SK-MEL-5 (cell line): ENCODE data around the gene EPN1. TPM values are rescaled to one million over a fixed set of nuclear protein-coding genes. Genes with fewer than 3 reads are reported as not detected.
"Not testable (repeated sequence)": the region's sequence is repeated elsewhere in the genome, so short reads cannot be mapped to it uniquely, and the experiment has no call there.

Experiments used
- DNase-seq: peaks from one replicate; pipeline ENCODE4 v3.0.0-alpha.2; 2016; ENCODE audit warnings: low read depth, low spot score
- in situ Hi-C: cut with HindIII; loops from 2 replicates; pipeline ENCODE4 v1.10.0; 2016; ENCODE audit warnings: low sequenced_read_pairs, high pct_unique_total_duplicates, low pct_unique_long_range_greater_than_20kb
- small RNA-seq, 2 experiments: library from RNA; depleted of rRNA; stranded (forward); fragments of <200 nt; gene quantifications; one replicate each; pipeline ENCODE3, GENCODE V24; 2014
- total RNA-seq: library from RNA; depleted of rRNA; stranded (reverse); fragments of >200 nt; shearing (Covaris generic); gene quantifications from 2 replicates; pipeline ENCODE4 v1.2.3, GENCODE V29; 2014; rRNA removed

Gene EPN1
- total RNA-seq, 1 experiment from 2014 or later, result 25.3 TPM

- in situ Hi-C loops, result no loop called here
- DNase-seq, result no peak
These were observed 48.5 kb downstream of the EPN1 start for GRCh38 chr19:55723491-55723890.

- DNase-seq, in situ Hi-C loops: not testable (repeated sequence)
These were observed 55.4 kb downstream of the EPN1 start for GRCh38 chr19:55730378-55730777.

GRCh38 chr19:55738302-55738701 is 63.3 kb downstream of the EPN1 start, which contains the start of gene NLRP9:
Gene NLRP9, minus strand, starts transcription at chr19:55738402. Its CDS starts 28 bp downstream, at chr19:55738374.
- no peak for DNase-seq
- in situ Hi-C loops, result no loop called here

- in situ Hi-C loops, result no loop called here
- no peak for DNase-seq
These were observed 75.7 kb downstream of the EPN1 start for GRCh38 chr19:55750715-55751114.

- in situ Hi-C loops, result no loop called here
These were observed 78.4 kb downstream of the EPN1 start for GRCh38 chr19:55753401-55753800.

GRCh38 chr19:55756808-55757207 is 81.8 kb downstream of the EPN1 start:
- DNase-seq, in situ Hi-C loops: not testable (repeated sequence)

More at GRCh38 chr19:55753401-55753800, 78.4 kb downstream of the EPN1 start:
- DNase-seq, result no peak

GRCh38 chr19:55758797-55759196 is 83.8 kb downstream of the EPN1 start, which contains the start of gene RFPL4A:
Gene RFPL4A, plus strand, starts transcription at chr19:55759097. Its CDS starts 2,704 bp downstream, at chr19:55761801.
- in situ Hi-C loops, DNase-seq: not testable (repeated sequence)

Small RNA genes lying within 50 kb of the gene (small RNA-seq; reads per million reads assigned to genes)
- gene AC010525.2, result 0 reads per million in 2 experiments

Other genes starting within 250 kb of the EPN1 start
- not detected in 2 replicates for gene SHISA7, start 231.9 kb upstream of the EPN1 start, total RNA-seq
- 79.2 and 90.6 TPM in 2 replicates for gene ISOC2, start 213.6 kb upstream of the EPN1 start, total RNA-seq
- gene C19orf85, start 210.5 kb upstream of the EPN1 start, total RNA-seq, result not detected in 2 replicates
- 0.71 and 3.1 TPM in 2 replicates for gene ZNF628, start 198.6 kb upstream of the EPN1 start, total RNA-seq
- gene NAT14, start 190.0 kb upstream of the EPN1 start, total RNA-seq, result 11.8 TPM in 2 replicates
- gene SSC5D, start 186.8 kb upstream of the EPN1 start, total RNA-seq, result 0.05 TPM in 1 of 2 replicates, not detected in the other
- not detected in 2 replicates for gene SBK2, start 138.1 kb upstream of the EPN1 start, total RNA-seq
- not detected in 2 replicates for gene SBK3, start 129.7 kb upstream of the EPN1 start, total RNA-seq
- 2.4 and 3.8 TPM in 2 replicates for gene ZNF579, start 94.4 kb upstream of the EPN1 start, total RNA-seq
- gene FIZ1, start 75.7 kb upstream of the EPN1 start, total RNA-seq, result 1.9 and 5.3 TPM in 2 replicates
- 4.7 and 5.5 TPM in 2 replicates for gene ZNF524, start 74.9 kb upstream of the EPN1 start, total RNA-seq
- gene ZNF865, start 69.6 kb upstream of the EPN1 start, total RNA-seq, result 0.69 and 0.85 TPM in 2 replicates
- gene ZNF784, start 50.7 kb upstream of the EPN1 start, total RNA-seq, result 1.7 and 1.8 TPM in 2 replicates
- 2.8 and 4.0 TPM in 2 replicates for gene ZNF580, start 34.2 kb upstream of the EPN1 start, total RNA-seq
- 10.6 and 15.3 TPM in 2 replicates for gene ZNF581, start 31.6 kb upstream of the EPN1 start, total RNA-seq
- 8.3 and 10.1 TPM in 2 replicates for gene CCDC106, start 27.0 kb upstream of the EPN1 start, total RNA-seq
- gene U2AF2, start 20.2 kb upstream of the EPN1 start, total RNA-seq, result 131 and 139 TPM in 2 replicates
- not detected in 2 replicates for gene NLRP9, start 63.2 kb downstream of the EPN1 start, total RNA-seq
- not detected in 2 replicates for gene RFPL4A, start 83.9 kb downstream of the EPN1 start, total RNA-seq
- not detected in 2 replicates for gene RFPL4AL1, start 93.9 kb downstream of the EPN1 start, total RNA-seq
- gene NLRP11, start 156.8 kb downstream of the EPN1 start, total RNA-seq, result 0.21 and 0.37 TPM in 2 replicates
- 0.11 and 0.55 TPM in 2 replicates for gene NLRP4, start 161.3 kb downstream of the EPN1 start, total RNA-seq